BE2C (cell line): ENCODE measurements around the gene UBAC1.
A peak's percentile ranks its signal among the peaks of the same experiment; 100 is the strongest.

Experiments used
- DNase-seq: peaks from one replicate; pipeline ENCODE4 v3.0.0-alpha.2; 2020
- H3K27me3 ChIP-seq: fragments of 250-450 bp; sonication (Bioruptor Pico); 2 replicates; pipeline ENCODE4 v1.5.1; 2020; ENCODE audit warnings: mild to moderate bottlenecking
- H3K36me3 ChIP-seq: fragments of 250-450 bp; sonication (Bioruptor Pico); 2 replicates; pipeline ENCODE4 v1.5.1; 2020; ENCODE audit warnings: mild to moderate bottlenecking
- H3K4me1 ChIP-seq: fragments of 250-450 bp; sonication (Bioruptor Pico); 2 replicates; pipeline ENCODE4 v1.5.1; 2020
- H3K4me3 ChIP-seq: 2 replicates; pipeline ENCODE4 v1.5.1; 2011; ENCODE audit warnings: low read depth, low read length
- H3K9me3 ChIP-seq: fragments of 250-450 bp; sonication (Bioruptor Pico); 2 replicates; pipeline ENCODE4 v1.5.1; 2020
- TF ChIP-seq, protein P1 (sequence below): IDR thresholded peaks from 2 replicates; pipeline ENCODE4 v1.5.1; 2012; ENCODE audit warnings: mild to moderate bottlenecking, low read depth, low read length

Gene UBAC1

DNA sequence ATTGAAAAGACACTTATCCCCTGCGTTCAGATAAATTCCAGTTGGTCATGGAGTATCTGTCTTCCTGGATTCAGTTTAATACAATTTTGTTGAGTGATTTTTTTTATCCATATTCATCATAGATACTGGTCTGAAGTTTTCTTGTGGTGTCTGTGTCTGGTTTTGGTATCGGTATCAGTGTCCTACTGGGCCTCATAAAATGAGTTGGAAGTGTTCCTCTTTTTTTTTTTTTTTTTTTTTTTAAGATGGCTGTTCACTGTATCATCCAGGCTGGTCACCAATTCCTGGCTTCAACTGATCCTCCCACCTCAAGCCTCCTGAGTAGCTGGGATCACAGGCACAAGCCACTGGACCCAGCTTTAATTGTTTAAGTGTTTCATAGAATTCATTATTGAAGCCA, 51.0 kb downstream of the UBAC1 start:
- TF ChIP-seq, protein P1, sequence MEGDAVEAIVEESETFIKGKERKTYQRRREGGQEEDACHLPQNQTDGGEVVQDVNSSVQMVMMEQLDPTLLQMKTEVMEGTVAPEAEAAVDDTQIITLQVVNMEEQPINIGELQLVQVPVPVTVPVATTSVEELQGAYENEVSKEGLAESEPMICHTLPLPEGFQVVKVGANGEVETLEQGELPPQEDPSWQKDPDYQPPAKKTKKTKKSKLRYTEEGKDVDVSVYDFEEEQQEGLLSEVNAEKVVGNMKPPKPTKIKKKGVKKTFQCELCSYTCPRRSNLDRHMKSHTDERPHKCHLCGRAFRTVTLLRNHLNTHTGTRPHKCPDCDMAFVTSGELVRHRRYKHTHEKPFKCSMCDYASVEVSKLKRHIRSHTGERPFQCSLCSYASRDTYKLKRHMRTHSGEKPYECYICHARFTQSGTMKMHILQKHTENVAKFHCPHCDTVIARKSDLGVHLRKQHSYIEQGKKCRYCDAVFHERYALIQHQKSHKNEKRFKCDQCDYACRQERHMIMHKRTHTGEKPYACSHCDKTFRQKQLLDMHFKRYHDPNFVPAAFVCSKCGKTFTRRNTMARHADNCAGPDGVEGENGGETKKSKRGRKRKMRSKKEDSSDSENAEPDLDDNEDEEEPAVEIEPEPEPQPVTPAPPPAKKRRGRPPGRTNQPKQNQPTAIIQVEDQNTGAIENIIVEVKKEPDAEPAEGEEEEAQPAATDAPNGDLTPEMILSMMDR: no peak
- peaks cover 30% of the 10 kb centered on the region for H3K36me3 ChIP-seq

DNA sequence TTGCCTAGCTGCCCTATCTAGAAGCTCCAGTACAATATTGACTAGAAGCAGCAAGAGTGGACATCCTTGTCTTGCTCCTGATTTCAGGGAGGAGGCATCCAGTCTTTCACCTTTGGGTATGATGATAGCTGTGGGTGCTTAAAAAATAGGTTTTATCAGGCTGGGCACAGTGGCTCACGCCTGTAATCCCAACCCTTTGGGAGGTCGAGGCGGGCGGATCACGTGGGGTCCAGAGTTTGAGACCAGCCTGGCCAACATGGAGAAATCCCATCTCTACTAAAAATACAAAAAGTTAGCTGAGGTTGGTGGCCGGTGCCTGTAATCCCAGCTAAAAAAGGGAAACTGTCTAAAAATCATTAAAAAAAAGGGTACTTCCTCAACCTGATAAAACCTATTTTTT, 51.8 kb downstream of the UBAC1 start:
- no peak for DNase-seq
- H3K9me3 ChIP-seq: no peaks in the 10 kb centered on the region; the same call in 1 of the 2 replicates
- H3K36me3 ChIP-seq: peaks cover 30% of the 10 kb centered on the region
- TF ChIP-seq, protein P1: no peak
- no peaks in the 10 kb centered on the region for H3K27me3 ChIP-seq
- no peak overlapping the region for H3K4me3 ChIP-seq
- peaks cover 5% of the 10 kb centered on the region; the same call in 1 of the 2 replicates for H3K4me1 ChIP-seq

More for the DNA sequence above, 51.0 kb downstream of the UBAC1 start:
- Histone ChIP-seq H3K4me3 (no peak overlapping the region), H3K27me3 (no peaks in the 10 kb centered on the region), H3K4me1 (peaks cover 5% of the 10 kb centered on the region; the same call in 1 of the 2 replicates), H3K9me3 (no peaks in the 10 kb centered on the region; the same call in 1 of the 2 replicates)
- no peak for DNase-seq

DNA sequence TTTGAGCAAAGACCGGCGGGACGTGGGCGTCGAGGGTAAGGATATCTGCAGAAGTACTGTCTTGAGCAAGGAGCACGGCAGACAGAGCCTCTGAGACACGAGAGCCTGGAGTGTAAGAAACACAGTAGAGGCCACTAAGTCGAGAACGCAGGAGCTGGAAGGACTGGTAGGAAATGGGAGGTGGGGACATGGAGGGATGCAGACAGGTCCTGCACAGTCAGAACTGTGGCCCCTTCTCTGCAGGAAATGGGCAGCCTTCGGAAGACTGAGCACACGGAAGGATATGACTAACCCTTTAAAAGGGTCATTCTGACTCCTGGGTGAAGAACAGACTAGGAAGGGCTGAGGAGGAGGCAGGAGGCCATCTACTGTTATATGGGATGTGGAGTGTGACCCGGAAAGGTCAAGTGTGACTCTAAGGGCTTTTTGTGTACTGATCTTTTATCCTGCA, 52.4 kb downstream of the UBAC1 start:
- DNase-seq: no peak
- no peak overlapping the region; the same call in 1 of the 2 replicates for H3K4me3 ChIP-seq
- peaks cover 5% of the 10 kb centered on the region; the same call in 1 of the 2 replicates for H3K4me1 ChIP-seq
- H3K27me3 ChIP-seq: no peaks in the 10 kb centered on the region
- no peaks in the 10 kb centered on the region; the same call in 1 of the 2 replicates for H3K9me3 ChIP-seq
- TF ChIP-seq, protein P1: no peak
- H3K36me3 ChIP-seq: peaks cover 27% of the 10 kb centered on the region

DNA sequence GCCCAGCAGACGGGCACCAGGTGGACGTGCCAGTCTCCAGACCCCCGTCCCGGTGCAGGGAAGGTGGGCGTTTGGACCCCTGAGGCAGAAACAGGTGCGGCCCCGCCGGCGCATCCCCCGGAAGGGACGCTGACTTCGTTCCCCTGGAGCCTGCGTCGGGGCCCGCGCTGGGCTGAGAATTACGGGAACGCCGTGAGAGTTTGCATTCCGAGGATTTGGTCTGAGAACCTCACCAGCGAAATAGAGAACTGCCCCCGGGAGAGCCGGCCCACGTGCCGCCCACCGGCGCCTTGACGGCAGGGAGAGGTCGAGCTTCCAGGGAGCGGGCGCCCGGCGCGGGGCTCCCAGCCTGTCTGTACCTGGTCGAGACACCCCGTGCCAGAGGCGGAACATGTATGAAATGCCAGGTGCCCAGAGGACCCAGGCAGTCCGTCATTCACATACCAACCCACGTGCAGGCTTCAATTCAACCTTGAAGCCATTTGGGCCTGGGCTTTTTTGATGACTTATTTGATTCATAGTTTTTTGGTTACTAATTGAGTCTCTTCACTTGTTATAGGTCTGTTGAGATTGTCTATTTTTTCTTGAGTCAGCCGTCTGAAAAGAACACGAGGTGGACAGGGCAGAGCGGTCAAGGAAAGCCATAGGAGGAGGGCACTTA, 53.0 kb downstream of the UBAC1 start:
- no peaks in the 10 kb centered on the region for H3K27me3 ChIP-seq
- peaks cover 5% of the 10 kb centered on the region; the same call in 1 of the 2 replicates for H3K4me1 ChIP-seq
- H3K9me3 ChIP-seq: no peaks in the 10 kb centered on the region; the same call in 1 of the 2 replicates
- H3K36me3 ChIP-seq: peaks cover 23% of the 10 kb centered on the region
- no peak for DNase-seq
- TF ChIP-seq, protein P1: no peak
- H3K4me3 ChIP-seq: peak overlapping the region; percentile 75

DNA sequence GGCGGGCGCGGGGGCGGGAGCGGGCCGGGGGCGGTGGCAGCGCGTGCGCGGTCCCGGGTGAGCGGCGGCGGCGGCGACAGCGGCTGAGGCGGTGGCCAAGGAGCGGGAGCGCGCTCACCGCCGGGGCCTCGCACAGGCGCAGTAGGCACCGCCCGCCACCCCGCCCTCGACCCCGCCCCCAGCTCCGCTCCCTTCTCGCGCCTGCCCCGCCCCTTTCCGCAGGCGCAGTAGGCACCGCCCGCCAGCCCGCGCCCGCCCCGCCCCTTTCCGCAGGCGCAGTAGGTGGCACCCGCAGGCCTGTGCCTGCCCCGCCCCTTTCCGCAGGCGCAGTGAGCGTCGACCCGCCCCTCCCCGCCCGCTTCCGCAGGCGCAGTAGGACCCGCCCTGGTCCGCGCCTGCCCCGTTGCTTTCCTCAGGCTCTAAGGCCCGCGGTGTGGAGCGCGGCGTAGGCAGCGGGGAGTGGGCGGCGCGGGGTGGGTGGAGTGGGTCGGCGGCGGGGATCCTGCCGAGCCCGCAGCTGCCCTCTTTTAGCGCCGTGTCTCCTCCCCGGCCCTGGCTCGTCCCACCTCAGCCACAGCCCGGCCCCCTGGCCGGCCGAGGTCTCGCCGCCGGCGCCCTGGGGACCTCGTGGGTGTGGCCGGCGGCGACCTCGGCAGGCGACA, 53.6 kb downstream of the UBAC1 start, which contains the start of gene CAMSAP1:
TSS of gene CAMSAP1 (minus strand) at position 116 of the 662 bp plus-strand sequence. CDS start 387 bp downstream, outside the sequence.
- no peaks in the 10 kb centered on the region for H3K27me3 ChIP-seq
- peak; percentile 96 for DNase-seq
- no peaks in the 10 kb centered on the region; the same call in 1 of the 2 replicates for H3K9me3 ChIP-seq
- H3K4me1 ChIP-seq: peaks cover 5% of the 10 kb centered on the region; the same call in 1 of the 2 replicates
- H3K4me3 ChIP-seq: peak within 1 kb of the TSS; percentile 84
- TF ChIP-seq, protein P1: no peak
- H3K36me3 ChIP-seq: peaks cover 20% of the 10 kb centered on the region
